Erythroblast (primary cell): Measurements from ENCODE around the gene TMEM140.

Experiments
- GATA1 ChIP-seq: IDR thresholded peaks from 2 replicates; pipeline ENCODE4 v1.6.1; 2011; ENCODE audit warnings: low read depth, mild to moderate bottlenecking, control low read depth, low read length, moderate library complexity
- POLR2A ChIP-seq: IDR thresholded peaks from 2 replicates; pipeline ENCODE4 v1.6.1; 2011; ENCODE audit warnings: mild to moderate bottlenecking, low read length

DNA sequence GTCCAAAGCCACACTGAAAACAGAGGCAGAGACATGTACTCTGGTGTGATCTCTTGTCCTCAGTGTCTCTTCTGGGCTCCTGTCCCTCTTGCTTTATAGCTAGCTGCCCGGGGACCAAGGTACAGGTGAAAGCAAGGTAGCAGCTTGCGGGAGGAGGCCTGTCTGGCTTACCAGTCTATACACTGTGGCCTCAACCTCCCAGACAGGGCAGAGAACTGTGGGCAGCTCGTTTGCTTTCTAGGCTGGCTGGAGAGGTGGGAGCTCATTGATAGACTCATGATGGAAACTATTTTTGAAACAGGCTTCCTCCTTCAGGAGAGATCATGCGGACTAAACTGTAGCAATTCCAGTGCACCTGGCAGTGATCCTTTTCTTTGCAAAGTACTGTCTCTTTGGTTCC lies 18.0 kb downstream of the TMEM140 start:
- TF ChIP-seq POLR2A (no peak), GATA1 (no peak)
